ENCODE measurements around the gene KLHL29. TPM values are rescaled to one million over a fixed set of nuclear protein-coding genes. Genes with fewer than 3 reads are reported as not detected.

KLHL29 gene
- total RNA-seq, 3 donors from 2014 or later: 2.6 to 13.0 (median 5.5) TPM

- H3K4me1 ChIP-seq (ENCODE audit: low read depth): no peaks in the 10 kb centered on the region
- H3K9me3 ChIP-seq: no peaks in the 10 kb centered on the region
- no peak for TF ChIP-seq CTCF (IDR thresholded peaks at IDR 0.05)
- no peak for DNase-seq
- H3K4me3 ChIP-seq: no peak overlapping the region
- H3K36me3 ChIP-seq (ENCODE audit: low read depth): no peaks in the 10 kb centered on the region
- no peak for ATAC-seq
- intact Hi-C loops (cut with DNase I, micrococcal nuclease): no loop called here
These were observed 276.5 kb downstream of the KLHL29 start for GRCh38 chr2:23661276-23662050.

DNA sequence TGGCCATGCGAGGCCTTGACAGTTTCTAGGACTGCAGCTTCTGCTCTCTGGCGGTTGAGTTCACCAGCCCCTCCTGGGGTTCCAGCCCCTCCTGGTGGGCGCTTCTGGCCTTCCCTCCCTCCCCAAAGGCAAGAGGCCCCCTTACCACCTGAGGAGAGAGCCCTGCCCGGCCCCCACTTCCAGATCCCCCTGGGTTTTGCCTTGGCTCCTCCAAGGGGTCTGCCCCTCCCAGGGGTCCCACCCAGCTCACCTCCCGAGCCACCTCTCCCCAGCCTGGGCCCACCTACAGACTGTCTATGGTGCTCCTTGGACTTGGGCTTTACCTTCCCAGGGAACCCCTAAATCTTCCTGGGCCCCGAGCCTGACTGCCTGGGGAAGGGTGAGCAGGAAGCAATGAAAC, 277.5 kb downstream of the KLHL29 start:
- H3K4me1 ChIP-seq (ENCODE audit: low read depth): no peaks in the 10 kb centered on the region
- H3K4me3 ChIP-seq: no peak overlapping the region
- no peaks in the 10 kb centered on the region for H3K36me3 ChIP-seq (ENCODE audit: low read depth)
- intact Hi-C loops (cut with DNase I, micrococcal nuclease): no loop called here
- ATAC-seq (no peak), DNase-seq (peak in 1 of 3 donors; percentile 39)
- H3K9me3 ChIP-seq: no peaks in the 10 kb centered on the region
- no peak for TF ChIP-seq CTCF (IDR thresholded peaks at IDR 0.05)

DNA sequence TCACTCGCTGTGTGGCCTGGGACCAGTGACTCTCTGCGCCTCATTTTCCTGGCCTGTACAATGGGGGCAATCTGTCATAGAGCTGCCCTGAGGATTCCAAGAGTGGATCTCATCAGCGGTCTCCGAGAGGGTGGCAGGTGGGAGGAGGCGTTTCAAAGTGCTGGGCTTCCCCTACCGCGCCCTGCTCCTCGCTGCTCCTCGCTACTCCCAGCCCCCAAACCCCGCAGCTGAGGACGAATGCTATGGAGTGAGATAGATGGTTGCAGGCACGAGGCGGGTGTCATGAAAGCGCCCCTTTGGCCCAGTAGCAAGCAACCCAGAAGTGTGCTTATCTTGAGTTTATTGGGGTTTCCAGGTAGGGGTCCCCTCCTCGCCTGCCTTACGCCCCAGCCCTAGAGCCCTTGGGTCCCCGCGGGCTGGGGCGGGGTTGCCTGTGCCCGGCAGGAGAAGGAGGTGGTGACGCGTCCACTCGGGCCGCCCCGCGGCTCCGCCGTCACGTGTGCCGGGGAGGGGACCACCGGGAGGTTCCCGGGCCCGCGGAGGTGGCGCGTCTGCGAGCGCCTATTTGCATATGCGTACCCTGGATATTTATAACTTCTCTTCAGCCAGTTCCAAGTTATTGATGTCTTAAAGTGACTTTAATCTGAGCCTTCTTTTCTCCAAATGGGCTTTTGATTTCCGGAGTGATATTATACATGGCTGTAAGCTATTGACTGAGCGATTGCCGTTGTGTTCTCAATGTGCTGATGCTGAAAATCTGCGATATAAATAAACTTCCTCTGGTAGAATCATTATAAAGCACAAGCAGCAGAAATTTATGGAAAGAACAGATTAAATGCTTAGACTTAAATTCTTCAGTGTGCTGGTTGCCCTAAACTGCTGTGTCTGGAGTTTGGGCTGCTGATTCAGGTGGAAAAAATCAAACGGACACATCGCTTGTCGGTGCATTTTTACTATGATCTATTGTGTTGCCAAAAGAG, 278.3 kb downstream of the KLHL29 start:
- H3K36me3 ChIP-seq (ENCODE audit: low read depth): no peaks in the 10 kb centered on the region
- H3K9me3 ChIP-seq: no peaks in the 10 kb centered on the region
- no peaks in the 10 kb centered on the region for H3K4me1 ChIP-seq (ENCODE audit: low read depth)
- TF ChIP-seq CTCF (IDR thresholded peaks at IDR 0.05): no peak
- ATAC-seq: no peak
- intact Hi-C loops (cut with DNase I, micrococcal nuclease): no loop called here
- peak in 1 of 3 donors; percentile 51 for DNase-seq
- no peak overlapping the region for H3K4me3 ChIP-seq

GRCh38 chr2:23664066-23664788, 279.2 kb downstream of the KLHL29 start:
- intact Hi-C loops (cut with DNase I, micrococcal nuclease): no loop called here
- TF ChIP-seq CTCF (IDR thresholded peaks at IDR 0.05): no peak
- no peak overlapping the region for H3K4me3 ChIP-seq

GRCh38 chr2:23666241-23666979, 281.4 kb downstream of the KLHL29 start:
- H3K4me3 ChIP-seq: no peak overlapping the region
- DNase-seq (peak in 1 of 3 donors; percentile 21), ATAC-seq (no peak)
- intact Hi-C loops (cut with DNase I, micrococcal nuclease): no loop called here
- H3K9me3 ChIP-seq: no peaks in the 10 kb centered on the region
- H3K36me3 ChIP-seq (ENCODE audit: low read depth): no peaks in the 10 kb centered on the region
- no peak for TF ChIP-seq CTCF (IDR thresholded peaks at IDR 0.05)
- H3K4me1 ChIP-seq (ENCODE audit: low read depth): no peaks in the 10 kb centered on the region

More at GRCh38 chr2:23664066-23664788, 279.2 kb downstream of the KLHL29 start:
- H3K36me3 ChIP-seq (ENCODE audit: low read depth): no peaks in the 10 kb centered on the region
- DNase-seq: no peak
- no peaks in the 10 kb centered on the region for H3K9me3 ChIP-seq
- no peak for ATAC-seq
- no peaks in the 10 kb centered on the region for H3K4me1 ChIP-seq (ENCODE audit: low read depth)
